ENCODE data around the gene ZRANB2. TPM values are rescaled to one million over a fixed set of nuclear protein-coding genes. Genes with fewer than 3 reads are reported as not detected.

The ZRANB2 gene
- total and polyA plus RNA-seq, 5 donors from 2014 or later: 46.1 to 102 (median 51.7) TPM

- Histone ChIP-seq H3K36me3 (ENCODE audit: control insufficient read depth, insufficient read depth, low read length) (no peaks in the 10 kb centered on the region), H3K4me1 (ENCODE audit: control insufficient read depth, insufficient read depth, low read length, poor library complexity, severe bottlenecking) (no peaks in the 10 kb centered on the region), H3K4me3 (ENCODE audit: low read depth, low read length) (no peak overlapping the region), H3K27ac (ENCODE audit: insufficient read depth, low read length, poor library complexity, severe bottlenecking) (no peak overlapping the region), H3K9me3 (ENCODE audit: control insufficient read depth in 2 of 2, low read length in 2 of 2) (no peaks in the 10 kb centered on the region), H3K27me3 (ENCODE audit: control insufficient read depth, insufficient read depth, low read length) (peaks cover 8% of the 10 kb centered on the region)
- DNase-seq (no peak), ATAC-seq (ENCODE audit: low read depth in 2 of 2) (no peak)
- peaks cover 0 to 4% (median 0%) of the 10 kb centered on the region in 7 donors for H3K9me3 Mint-ChIP-seq
- H3K27ac Mint-ChIP-seq: no peak overlapping the region
- no peak overlapping the region for H3K4me3 Mint-ChIP-seq
- no peaks in the 10 kb centered on the region for H3K36me3 Mint-ChIP-seq
- peaks cover 21% of the 10 kb centered on the region for H3K27me3 Mint-ChIP-seq
- no peaks in the 10 kb centered on the region for H3K4me1 Mint-ChIP-seq
Observed at GRCh38 chr1:71097428-71097827, 16.6 kb upstream of the ZRANB2 start.

GRCh38 chr1:71094913-71095312, 14.1 kb upstream of the ZRANB2 start:
- ATAC-seq (ENCODE audit: low read depth in 2 of 2): no peak
- Histone ChIP-seq H3K4me1 (ENCODE audit: control insufficient read depth, insufficient read depth, low read length, poor library complexity, severe bottlenecking) (no peaks in the 10 kb centered on the region), H3K36me3 (ENCODE audit: control insufficient read depth, insufficient read depth, low read length) (no peaks in the 10 kb centered on the region), H3K9me3 (ENCODE audit: control insufficient read depth in 2 of 2, low read length in 2 of 2) (no peaks in the 10 kb centered on the region), H3K27ac (ENCODE audit: insufficient read depth, low read length, poor library complexity, severe bottlenecking) (no peak overlapping the region), H3K4me3 (ENCODE audit: low read depth, low read length) (no peak overlapping the region), H3K27me3 (ENCODE audit: control insufficient read depth, insufficient read depth, low read length) (peaks cover 3% of the 10 kb centered on the region)
- DNase-seq: no peak
- Mint-ChIP-seq H3K9me3 (no peaks in the 10 kb centered on the region), H3K4me1 (no peaks in the 10 kb centered on the region), H3K27ac (no peak overlapping the region), H3K36me3 (no peaks in the 10 kb centered on the region), H3K4me3 (no peak overlapping the region), H3K27me3 (peaks cover 25% of the 10 kb centered on the region)

GRCh38 chr1:71093938-71094337, 13.1 kb upstream of the ZRANB2 start:
- Mint-ChIP-seq H3K36me3 (no peaks in the 10 kb centered on the region), H3K9me3 (no peaks in the 10 kb centered on the region), H3K4me3 (no peak overlapping the region), H3K27ac (no peak overlapping the region), H3K4me1 (no peaks in the 10 kb centered on the region), H3K27me3 (peaks cover 28% of the 10 kb centered on the region)
- DNase-seq (no peak), ATAC-seq (ENCODE audit: low read depth in 2 of 2) (no peak)
- Histone ChIP-seq H3K4me3 (ENCODE audit: low read depth, low read length) (no peak overlapping the region), H3K27me3 (ENCODE audit: control insufficient read depth, insufficient read depth, low read length) (peaks cover 3% of the 10 kb centered on the region), H3K4me1 (ENCODE audit: control insufficient read depth, insufficient read depth, low read length, poor library complexity, severe bottlenecking) (no peaks in the 10 kb centered on the region), H3K9me3 (ENCODE audit: control insufficient read depth in 2 of 2, low read length in 2 of 2) (no peaks in the 10 kb centered on the region), H3K27ac (ENCODE audit: insufficient read depth, low read length, poor library complexity, severe bottlenecking) (no peak overlapping the region), H3K36me3 (ENCODE audit: control insufficient read depth, insufficient read depth, low read length) (no peaks in the 10 kb centered on the region)

GRCh38 chr1:71089536-71090270, 8.9 kb upstream of the ZRANB2 start:
- no peak overlapping the region for H3K4me3 ChIP-seq (ENCODE audit: low read depth, low read length)
- no peak for DNase-seq
- no peaks in the 10 kb centered on the region for H3K36me3 ChIP-seq (ENCODE audit: control insufficient read depth, insufficient read depth, low read length)
- no peak overlapping the region for H3K27ac ChIP-seq (ENCODE audit: insufficient read depth, low read length, poor library complexity, severe bottlenecking)
- H3K9me3 Mint-ChIP-seq: peaks cover 0 to 1% (median 0%) of the 10 kb centered on the region in 7 donors
- no peak overlapping the region for H3K27ac Mint-ChIP-seq
- H3K9me3 ChIP-seq (ENCODE audit: control insufficient read depth in 2 of 2, low read length in 2 of 2): no peaks in the 10 kb centered on the region
- H3K4me1 ChIP-seq (ENCODE audit: control insufficient read depth, insufficient read depth, low read length, poor library complexity, severe bottlenecking): no peaks in the 10 kb centered on the region
- H3K4me3 Mint-ChIP-seq: no peak overlapping the region
- peaks cover 37% of the 10 kb centered on the region for H3K27me3 Mint-ChIP-seq
- H3K4me1 Mint-ChIP-seq: no peaks in the 10 kb centered on the region
- ATAC-seq (ENCODE audit: low read depth in 2 of 2): no peak
- no peaks in the 10 kb centered on the region for H3K36me3 Mint-ChIP-seq
- H3K27me3 ChIP-seq (ENCODE audit: control insufficient read depth, insufficient read depth, low read length): peaks cover 5% of the 10 kb centered on the region

DNA sequence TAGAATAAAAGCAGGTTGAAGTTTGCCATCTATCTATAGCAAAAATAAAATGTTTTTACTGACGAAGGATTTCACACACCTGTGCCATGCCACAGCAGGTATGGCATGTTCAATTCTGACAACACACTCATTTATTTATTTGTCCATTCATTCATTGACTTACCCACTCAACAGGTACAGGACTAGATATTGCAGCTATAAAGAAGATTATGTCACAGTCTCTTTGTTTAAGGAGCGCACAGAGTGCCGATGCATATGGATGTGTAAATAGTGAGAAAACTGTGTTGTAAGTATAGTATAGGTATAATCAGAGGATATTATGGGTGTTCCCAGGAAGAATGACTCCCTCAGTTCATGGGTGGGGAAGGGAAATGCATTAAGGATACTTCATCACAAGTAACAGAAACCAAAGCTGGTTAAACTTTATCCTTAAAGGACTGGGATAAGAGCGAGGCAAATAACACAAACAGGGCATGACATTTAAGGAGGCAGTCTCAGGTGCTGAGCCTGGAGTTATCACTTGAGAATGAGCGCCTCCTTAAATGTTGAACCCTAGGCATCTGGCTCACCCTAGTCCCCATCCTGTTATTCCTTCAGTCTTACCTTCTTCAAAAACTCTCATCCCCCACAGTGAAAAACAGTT, 7.9 kb upstream of the ZRANB2 start:
- Mint-ChIP-seq H3K27me3 (peaks cover 40% of the 10 kb centered on the region), H3K9me3 (peaks cover 0 to 1% (median 0%) of the 10 kb centered on the region in 7 donors), H3K4me1 (no peaks in the 10 kb centered on the region), H3K36me3 (no peaks in the 10 kb centered on the region), H3K4me3 (no peak overlapping the region), H3K27ac (no peak overlapping the region)
- Histone ChIP-seq H3K36me3 (ENCODE audit: control insufficient read depth, insufficient read depth, low read length) (no peaks in the 10 kb centered on the region), H3K4me3 (ENCODE audit: low read depth, low read length) (no peak overlapping the region), H3K27me3 (ENCODE audit: control insufficient read depth, insufficient read depth, low read length) (peaks cover 14% of the 10 kb centered on the region), H3K9me3 (ENCODE audit: control insufficient read depth in 2 of 2, low read length in 2 of 2) (no peaks in the 10 kb centered on the region), H3K27ac (ENCODE audit: insufficient read depth, low read length, poor library complexity, severe bottlenecking) (no peak overlapping the region), H3K4me1 (ENCODE audit: control insufficient read depth, insufficient read depth, low read length, poor library complexity, severe bottlenecking) (no peaks in the 10 kb centered on the region)
- DNase-seq (no peak), ATAC-seq (ENCODE audit: low read depth in 2 of 2) (no peak)

GRCh38 chr1:71087713-71088112, 6.9 kb upstream of the ZRANB2 start:
- peaks cover 0 to 1% (median 0%) of the 10 kb centered on the region in 7 donors for H3K9me3 Mint-ChIP-seq
- Histone ChIP-seq H3K9me3 (ENCODE audit: control insufficient read depth in 2 of 2, low read length in 2 of 2) (no peaks in the 10 kb centered on the region), H3K36me3 (ENCODE audit: control insufficient read depth, insufficient read depth, low read length) (no peaks in the 10 kb centered on the region), H3K27ac (ENCODE audit: insufficient read depth, low read length, poor library complexity, severe bottlenecking) (no peak overlapping the region), H3K4me3 (ENCODE audit: low read depth, low read length) (no peak overlapping the region), H3K27me3 (ENCODE audit: control insufficient read depth, insufficient read depth, low read length) (peaks cover 15% of the 10 kb centered on the region), H3K4me1 (ENCODE audit: control insufficient read depth, insufficient read depth, low read length, poor library complexity, severe bottlenecking) (no peaks in the 10 kb centered on the region)
- ATAC-seq (ENCODE audit: low read depth in 2 of 2) (no peak), DNase-seq (no peak)
- no peak overlapping the region for H3K4me3 Mint-ChIP-seq
- peaks cover 49% of the 10 kb centered on the region for H3K27me3 Mint-ChIP-seq
- H3K4me1 Mint-ChIP-seq: no peaks in the 10 kb centered on the region
- H3K36me3 Mint-ChIP-seq: no peaks in the 10 kb centered on the region
- no peak overlapping the region for H3K27ac Mint-ChIP-seq

DNA sequence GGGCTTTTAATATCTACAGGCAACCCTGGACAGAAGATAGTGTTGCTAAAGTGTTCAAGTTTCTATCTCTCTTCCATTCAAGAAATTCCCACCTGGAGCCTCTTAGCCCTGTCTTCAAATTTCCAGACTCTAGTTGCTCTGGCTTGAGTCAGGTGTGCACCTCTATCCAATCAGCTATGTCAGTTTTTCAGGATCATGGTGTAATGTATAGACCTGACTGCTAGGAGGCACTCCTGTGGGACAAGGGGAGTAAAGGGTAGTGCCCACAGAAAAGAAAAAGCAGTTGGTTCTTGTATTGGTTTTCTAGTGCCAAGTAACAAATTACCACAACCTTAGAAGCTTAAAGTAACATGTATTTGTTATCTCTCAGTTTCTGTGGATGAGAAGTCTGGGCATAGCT, 6.2 kb upstream of the ZRANB2 start:
- DNase-seq (no peak), ATAC-seq (ENCODE audit: low read depth in 2 of 2) (no peak)
- Mint-ChIP-seq H3K36me3 (no peaks in the 10 kb centered on the region), H3K9me3 (peaks cover 0 to 2% (median under 1%) of the 10 kb centered on the region in 7 donors), H3K4me1 (peaks cover 0 to 2% (median 0%) of the 10 kb centered on the region in 4 donors), H3K27ac (peak overlapping the region in 1 of 3 donors; percentile 17), H3K27me3 (peaks cover 52% of the 10 kb centered on the region), H3K4me3 (no peak overlapping the region)
- H3K36me3 ChIP-seq (ENCODE audit: control insufficient read depth, insufficient read depth, low read length): no peaks in the 10 kb centered on the region
- H3K27ac ChIP-seq (ENCODE audit: insufficient read depth, low read length, poor library complexity, severe bottlenecking): no peak overlapping the region
- no peaks in the 10 kb centered on the region for H3K4me1 ChIP-seq (ENCODE audit: control insufficient read depth, insufficient read depth, low read length, poor library complexity, severe bottlenecking)
- H3K9me3 ChIP-seq (ENCODE audit: control insufficient read depth in 2 of 2, low read length in 2 of 2): no peaks in the 10 kb centered on the region
- no peak overlapping the region for H3K4me3 ChIP-seq (ENCODE audit: low read depth, low read length)
- peaks cover 15% of the 10 kb centered on the region for H3K27me3 ChIP-seq (ENCODE audit: control insufficient read depth, insufficient read depth, low read length)
